Panc1 (cell line): Measurements from ENCODE around the gene NCAM2. TPM values are rescaled to one million over a fixed set of nuclear protein-coding genes. Genes with fewer than 3 reads are reported as not detected.

Experiments used
- ATAC-seq: fragments of 200-7000 bp; cut with Tn5 transposase; 2 replicates; pipeline ENCODE4 v1.9.1; 2020; ENCODE audit warnings: mild to moderate bottlenecking, moderate library complexity
- BruUV-seq: library from RNA; stranded (reverse); fragments of 400-500 nt; replicated peaks from 2 replicates; lab custom pipeline; 2021; lab: Mats Ljungman, UMichigan
- CTCF ChIA-PET: fragments of 300-600 bp; sonication (Branson Sonifier 250); formaldehyde crosslinking; loops from one replicate; lab custom pipeline; 2022; ENCODE audit warnings: antibody characterized with exemption; lab: Charles Lee
- POLR2A ChIA-PET: fragments of 300-600 bp; sonication (Branson Sonifier 250); formaldehyde crosslinking; loops from one replicate; lab custom pipeline; 2022; ENCODE audit warnings: antibody characterized with exemption; lab: Charles Lee
- DNase-seq: peaks from one replicate; pipeline ENCODE4 v3.0.0-alpha.2; 2010; ENCODE audit warnings: low read depth, low spot score
- H3K27ac ChIP-seq: 2 replicates; pipeline ENCODE4 v1.5.1; 2011; ENCODE audit warnings: mild to moderate bottlenecking, low read length, inconsistent platforms
- H3K27me3 ChIP-seq: fragments of 200-500 bp; sonication (Bioruptor generic); 2 replicates; pipeline ENCODE4 v1.6.0; 2014; ENCODE audit warnings: low read length, inconsistent platforms; ENCODE audit not compliant: control insufficient read depth, insufficient read depth
- H3K36me3 ChIP-seq: fragments of 200-500 bp; sonication (Bioruptor generic); 2 replicates; pipeline ENCODE4 v1.5.1; 2014; ENCODE audit warnings: inconsistent platforms, mild to moderate bottlenecking, low read length, moderate library complexity; ENCODE audit not compliant: control insufficient read depth, insufficient read depth
- H3K4me1 ChIP-seq: 2 replicates; pipeline ENCODE4 v1.5.1; 2011; ENCODE audit warnings: inconsistent platforms, mild to moderate bottlenecking, low read length, moderate library complexity; ENCODE audit not compliant: control insufficient read depth, insufficient read depth
- H3K4me3 ChIP-seq, 2 experiments: 2 replicates each; pipeline ENCODE4 v1.5.1; 2011 to 2012; ENCODE audit warnings: low read depth in 2 of 2, low read length in 2 of 2, mild to moderate bottlenecking in 2 of 2, inconsistent platforms in 1 of 2, moderate library complexity in 1 of 2
- H3K9me3 ChIP-seq: fragments of 200-500 bp; sonication (Bioruptor generic); 2 replicates; pipeline ENCODE4 v1.5.1; 2014; ENCODE audit warnings: low read depth, mild to moderate bottlenecking, inconsistent platforms, low read length, moderate library complexity; ENCODE audit not compliant: control insufficient read depth, insufficient read depth
- CTCF ChIP-seq: fragments of 450-650 bp; IDR thresholded peaks from 2 replicates; pipeline ENCODE4 v1.5.1; 2017; ENCODE audit warnings: mild to moderate bottlenecking
- POLR2AphosphoS5 ChIP-seq: IDR thresholded peaks from 2 replicates; pipeline ENCODE4 v1.6.1; 2012; ENCODE audit warnings: mild to moderate bottlenecking, low read depth, low read length, moderate library complexity
- SIN3A ChIP-seq: IDR thresholded peaks from 2 replicates; pipeline ENCODE4 v1.6.1; 2012; ENCODE audit warnings: low read depth, mild to moderate bottlenecking, low read length, moderate library complexity, borderline replicate concordance; ENCODE audit not compliant: insufficient read depth
- TCF7L2 ChIP-seq: IDR thresholded peaks from 2 replicates; pipeline ENCODE4 v1.6.1; 2011; ENCODE audit warnings: mild to moderate bottlenecking, low read depth, low read length, inconsistent platforms
- in situ Hi-C: cut with HindIII; loops from 2 replicates; pipeline ENCODE4 v1.10.0; 2016; ENCODE audit warnings: low sequenced_read_pairs, low pct_unique_long_range_greater_than_20kb
- intact Hi-C: fragments of 100-400 bp; cut with micrococcal nuclease; formaldehyde crosslinking; loops from one replicate; pipeline ENCODE4 v1.10.0; 2022; ENCODE audit not compliant: unreplicated experiment
- total RNA-seq: library from RNA; stranded (reverse); gene quantifications from one replicate; pipeline ENCODE4 v1.2.1, GENCODE V29; 2021; ENCODE audit not compliant: unreplicated experiment
- TF ChIP-seq, protein P1 (sequence below), 2 experiments: IDR thresholded peaks; 2 replicates each; pipeline ENCODE4 v1.6.1; 2011 to 2012; ENCODE audit warnings: low read depth in 2 of 2, control low read depth in 1 of 2, low read length in 1 of 2, mild to moderate bottlenecking in 1 of 2, moderate library complexity in 1 of 2; ENCODE audit not compliant: insufficient read depth in 1 of 2

The NCAM2 gene
- total RNA-seq, 1 experiment from 2014 or later, result 2.2 TPM

GRCh38 chr21:21199342-21200102 lies 201.3 kb downstream of the NCAM2 start:
- in situ Hi-C loops, result no loop called here
- BruUV-seq, result no TSS peak
- intact Hi-C loops, result no loop called here
- Histone ChIP-seq H3K36me3 (no peaks in the 10 kb centered on the region), H3K27ac (no peak overlapping the region), H3K27me3 (no peaks in the 10 kb centered on the region), H3K4me3 (no peak overlapping the region), H3K4me1 (no peaks in the 10 kb centered on the region), H3K9me3 (no peaks in the 10 kb centered on the region)
- DNase-seq (no peak), ATAC-seq (no peak)
- ChIA-PET CTCF (no interaction called here), POLR2A (no interaction called here)
- TF ChIP-seq SIN3A, result no peak
- TF ChIP-seq POLR2AphosphoS5, result no peak
- TF ChIP-seq, protein P1, sequence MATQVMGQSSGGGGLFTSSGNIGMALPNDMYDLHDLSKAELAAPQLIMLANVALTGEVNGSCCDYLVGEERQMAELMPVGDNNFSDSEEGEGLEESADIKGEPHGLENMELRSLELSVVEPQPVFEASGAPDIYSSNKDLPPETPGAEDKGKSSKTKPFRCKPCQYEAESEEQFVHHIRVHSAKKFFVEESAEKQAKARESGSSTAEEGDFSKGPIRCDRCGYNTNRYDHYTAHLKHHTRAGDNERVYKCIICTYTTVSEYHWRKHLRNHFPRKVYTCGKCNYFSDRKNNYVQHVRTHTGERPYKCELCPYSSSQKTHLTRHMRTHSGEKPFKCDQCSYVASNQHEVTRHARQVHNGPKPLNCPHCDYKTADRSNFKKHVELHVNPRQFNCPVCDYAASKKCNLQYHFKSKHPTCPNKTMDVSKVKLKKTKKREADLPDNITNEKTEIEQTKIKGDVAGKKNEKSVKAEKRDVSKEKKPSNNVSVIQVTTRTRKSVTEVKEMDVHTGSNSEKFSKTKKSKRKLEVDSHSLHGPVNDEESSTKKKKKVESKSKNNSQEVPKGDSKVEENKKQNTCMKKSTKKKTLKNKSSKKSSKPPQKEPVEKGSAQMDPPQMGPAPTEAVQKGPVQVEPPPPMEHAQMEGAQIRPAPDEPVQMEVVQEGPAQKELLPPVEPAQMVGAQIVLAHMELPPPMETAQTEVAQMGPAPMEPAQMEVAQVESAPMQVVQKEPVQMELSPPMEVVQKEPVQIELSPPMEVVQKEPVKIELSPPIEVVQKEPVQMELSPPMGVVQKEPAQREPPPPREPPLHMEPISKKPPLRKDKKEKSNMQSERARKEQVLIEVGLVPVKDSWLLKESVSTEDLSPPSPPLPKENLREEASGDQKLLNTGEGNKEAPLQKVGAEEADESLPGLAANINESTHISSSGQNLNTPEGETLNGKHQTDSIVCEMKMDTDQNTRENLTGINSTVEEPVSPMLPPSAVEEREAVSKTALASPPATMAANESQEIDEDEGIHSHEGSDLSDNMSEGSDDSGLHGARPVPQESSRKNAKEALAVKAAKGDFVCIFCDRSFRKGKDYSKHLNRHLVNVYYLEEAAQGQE (IDR thresholded peaks at IDR 0.05; ENCODE audit: insufficient read depth in 1 of 2, low read depth in 2 of 2, low read length in 1 of 2), result no peak
- TF ChIP-seq TCF7L2, result no peak
- no peak for TF ChIP-seq CTCF

GRCh38 chr21:21200103-21200938 lies 202.1 kb downstream of the NCAM2 start:
- no peaks in the 10 kb centered on the region for H3K4me1 ChIP-seq
- no peak overlapping the region for H3K4me3 ChIP-seq
- no TSS peak for BruUV-seq
- no peaks in the 10 kb centered on the region for H3K9me3 ChIP-seq
- no peak for ATAC-seq
- in situ Hi-C loops (no loop called here), intact Hi-C loops (no loop called here)
- POLR2A ChIA-PET, result no interaction called here
- H3K36me3 ChIP-seq, result no peaks in the 10 kb centered on the region
- no peak for TF ChIP-seq CTCF
- no peak for TF ChIP-seq TCF7L2
- TF ChIP-seq, protein P1 (IDR thresholded peaks at IDR 0.05; ENCODE audit: insufficient read depth in 1 of 2, low read depth in 2 of 2, low read length in 1 of 2), result no peak
- no peak for TF ChIP-seq SIN3A
- no peak overlapping the region for H3K27ac ChIP-seq
- DNase-seq, result peak; percentile 28
- CTCF ChIA-PET, result no interaction called here
- H3K27me3 ChIP-seq, result no peaks in the 10 kb centered on the region
